Liver (tissue), 3 donors: ENCODE results near the gene CHTF18.

Source experiments
- CTCF ChIP-seq: fragments of 150-350 bp; IDR thresholded peaks from 2 replicates; pipeline ENCODE4 v1.5.1; 2017; ENCODE audit warnings: improper control_type of control experiment, low read depth, low read length; ENCODE audit not compliant: missing input control
- FOXA2 ChIP-seq: IDR thresholded peaks from 2 replicates; pipeline ENCODE4 v1.6.1; 2016; ENCODE audit warnings: antibody characterized with exemption
- MAX ChIP-seq: IDR thresholded peaks from 2 replicates; pipeline ENCODE4 v1.6.1; 2016; ENCODE audit warnings: antibody characterized with exemption
- TAF1 ChIP-seq: conservative IDR thresholded peaks from 2 replicates; pipeline ENCODE4 v1.6.1; 2016; ENCODE audit warnings: antibody characterized with exemption, mild to moderate bottlenecking
- donor health status: healthy.
- donor health status: healthy.

GRCh38 chr16:763369-764183, 24.8 kb upstream of the CHTF18 start:
- TF ChIP-seq CTCF (no peak), MAX (no peak), FOXA2 (no peak), TAF1 (no peak)
